GM18861 (cell line): ENCODE results near the gene RSPH1.

ENCODE experiments used
- ATAC-seq: cut with Tn5 transposase; IDR thresholded peaks from one replicate; pipeline ENCODE4 v1.9.1; 2021; ENCODE audit not compliant: unreplicated experiment

The RSPH1 gene

DNA sequence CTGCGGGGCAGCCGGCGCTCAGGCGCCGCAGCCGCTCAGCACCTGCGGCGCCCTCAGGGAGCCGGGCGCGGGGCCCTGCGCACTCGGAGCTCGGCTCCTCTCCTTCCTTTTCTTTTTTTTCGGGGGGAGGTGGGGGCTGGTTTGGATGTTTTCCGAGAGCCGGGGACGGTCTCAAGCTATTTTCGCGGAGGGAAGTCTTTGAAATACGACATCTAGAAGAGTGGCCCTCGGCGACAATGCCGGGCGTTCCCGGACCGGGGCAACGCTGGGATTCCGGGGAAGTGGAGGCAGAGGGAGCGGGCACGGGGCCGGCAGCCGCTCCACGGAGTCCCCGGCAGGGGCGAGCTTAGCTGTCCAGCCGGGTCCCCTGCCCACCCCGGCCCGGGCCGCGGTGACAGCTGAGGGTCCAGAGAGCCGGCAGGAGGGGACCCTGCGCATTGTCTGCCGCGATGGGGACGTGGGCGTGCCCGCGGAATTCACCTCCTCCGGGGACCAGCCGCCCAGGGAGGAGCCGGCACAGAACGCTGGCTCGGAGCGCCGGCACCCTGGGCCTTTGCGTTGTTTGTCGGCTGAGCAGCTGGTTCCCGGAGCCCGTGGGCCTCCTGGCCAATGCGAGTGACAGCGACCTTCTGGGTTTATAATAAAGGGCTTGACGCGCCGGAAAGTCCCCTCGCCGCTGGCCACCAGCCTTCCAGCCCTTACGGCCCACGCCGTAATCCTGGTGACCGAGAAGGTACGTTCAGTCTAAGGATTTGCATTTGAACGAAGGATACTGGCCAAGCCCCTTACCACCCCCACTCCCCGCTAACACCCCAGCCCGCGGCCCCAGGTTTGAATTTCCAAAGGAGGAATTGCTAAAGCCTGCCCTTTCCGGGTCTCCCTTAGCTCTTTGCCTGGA lies 18.2 kb upstream of the RSPH1 start:
- no peak for ATAC-seq

GRCh38 chr21:42513151-42513984 lies 17.3 kb upstream of the RSPH1 start, which contains the start of gene SLC37A1:
Gene SLC37A1 (plus strand): TSS chr21:42513852. CDS start chr21:42518455, 4,603 bp downstream.
- ATAC-seq = peak; percentile 40

DNA sequence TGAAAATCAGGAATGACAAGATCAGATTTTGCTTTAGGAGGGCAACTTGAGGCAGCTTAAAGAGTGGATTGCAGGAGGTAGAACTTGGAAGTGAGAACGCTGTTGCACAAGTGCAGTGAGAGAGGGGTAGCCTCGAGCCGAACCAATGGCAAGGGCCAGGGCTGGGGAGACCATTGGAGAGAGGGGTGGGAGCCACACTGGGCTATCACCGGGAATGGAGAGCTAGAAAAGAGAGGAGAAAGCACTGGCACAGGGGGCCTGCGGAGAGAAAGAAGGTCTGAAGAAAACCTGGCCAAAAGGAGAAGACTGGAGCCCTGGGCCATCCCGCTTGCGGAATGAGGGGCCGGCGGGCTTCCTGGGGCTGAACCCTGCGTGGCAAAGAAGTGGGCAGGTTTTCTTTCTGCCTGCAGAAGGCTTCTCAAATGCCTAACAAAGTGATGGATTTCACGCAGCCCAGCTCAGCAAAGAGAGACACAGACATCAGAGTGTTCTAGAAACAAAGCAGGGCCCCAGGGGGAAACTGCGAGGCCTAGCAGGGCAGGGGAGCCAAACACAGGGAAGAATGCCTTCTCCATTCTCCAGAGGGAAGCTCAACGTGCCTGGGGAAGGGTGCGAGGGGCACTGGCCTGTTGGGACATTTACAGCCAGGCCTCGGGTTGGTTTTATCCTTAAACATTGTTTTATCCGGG lies 16.5 kb upstream of the RSPH1 start:
- no peak for ATAC-seq

GRCh38 chr21:42509244-42509643 lies 13.2 kb upstream of the RSPH1 start:
- no peak for ATAC-seq

GRCh38 chr21:42508371-42508770 lies 12.3 kb upstream of the RSPH1 start:
- no peak for ATAC-seq

- no peak for ATAC-seq
Observed at GRCh38 chr21:42507418-42507817, 11.4 kb upstream of the RSPH1 start.

- peak; percentile 80 for ATAC-seq
Observed at GRCh38 chr21:42505090-42505726, 9.2 kb upstream of the RSPH1 start.

DNA sequence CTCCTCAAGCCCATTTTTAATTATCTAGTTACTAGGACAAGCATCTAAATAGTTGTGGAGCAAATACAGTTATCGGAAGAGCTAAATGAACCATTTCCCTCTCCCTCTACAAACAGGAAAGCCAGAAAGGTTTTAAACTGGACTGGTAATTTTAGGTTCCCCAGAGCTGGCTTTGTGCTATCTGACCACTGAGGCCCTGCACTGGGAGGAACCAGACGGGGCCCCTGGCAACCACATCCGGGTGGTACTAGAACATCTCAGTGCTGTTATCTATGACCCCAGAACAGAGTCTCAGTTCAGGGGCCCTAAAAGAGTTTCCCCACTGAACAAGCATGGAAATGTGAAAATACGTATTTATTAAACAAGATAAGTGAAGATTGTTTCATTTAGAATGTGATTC lies 7.7 kb upstream of the RSPH1 start:
- ATAC-seq = no peak

DNA sequence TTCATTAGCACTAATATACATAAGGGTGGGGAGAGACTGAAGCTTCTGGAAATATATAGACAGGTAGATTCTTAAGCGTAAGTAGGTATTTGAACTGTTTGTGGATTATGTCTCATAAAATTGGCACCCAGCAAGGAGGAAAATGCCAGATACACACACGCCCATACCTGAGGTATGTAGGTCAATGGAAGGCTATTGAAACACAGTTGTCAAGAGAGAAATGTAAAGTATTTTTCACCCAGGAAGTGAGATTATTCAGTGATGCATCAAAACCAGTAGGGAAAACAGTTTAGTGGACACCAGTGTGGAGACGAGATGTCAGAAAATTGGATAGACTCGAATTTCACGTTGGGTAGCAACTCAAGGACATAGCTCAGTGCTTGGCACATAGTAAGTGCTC lies 4.7 kb upstream of the RSPH1 start:
- ATAC-seq = no peak

DNA sequence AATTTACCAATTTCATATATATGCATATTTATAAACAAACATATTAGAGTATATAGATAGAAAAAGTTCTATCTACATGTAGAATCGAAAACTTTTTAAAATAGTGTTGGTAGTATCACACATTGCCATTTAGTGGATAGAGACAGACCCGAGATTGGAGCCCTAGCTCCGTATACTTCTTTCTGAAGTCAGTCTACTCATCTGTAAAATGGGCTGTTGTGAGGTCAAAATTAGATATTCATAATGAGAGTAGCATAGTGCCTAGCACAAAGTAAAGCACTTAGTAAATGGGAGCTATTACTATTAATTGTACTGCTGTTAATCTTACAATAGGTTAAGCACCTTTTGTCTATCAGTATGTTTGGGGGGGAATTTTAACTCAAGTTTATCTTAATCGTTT lies 4.2 kb upstream of the RSPH1 start:
- no peak for ATAC-seq

DNA sequence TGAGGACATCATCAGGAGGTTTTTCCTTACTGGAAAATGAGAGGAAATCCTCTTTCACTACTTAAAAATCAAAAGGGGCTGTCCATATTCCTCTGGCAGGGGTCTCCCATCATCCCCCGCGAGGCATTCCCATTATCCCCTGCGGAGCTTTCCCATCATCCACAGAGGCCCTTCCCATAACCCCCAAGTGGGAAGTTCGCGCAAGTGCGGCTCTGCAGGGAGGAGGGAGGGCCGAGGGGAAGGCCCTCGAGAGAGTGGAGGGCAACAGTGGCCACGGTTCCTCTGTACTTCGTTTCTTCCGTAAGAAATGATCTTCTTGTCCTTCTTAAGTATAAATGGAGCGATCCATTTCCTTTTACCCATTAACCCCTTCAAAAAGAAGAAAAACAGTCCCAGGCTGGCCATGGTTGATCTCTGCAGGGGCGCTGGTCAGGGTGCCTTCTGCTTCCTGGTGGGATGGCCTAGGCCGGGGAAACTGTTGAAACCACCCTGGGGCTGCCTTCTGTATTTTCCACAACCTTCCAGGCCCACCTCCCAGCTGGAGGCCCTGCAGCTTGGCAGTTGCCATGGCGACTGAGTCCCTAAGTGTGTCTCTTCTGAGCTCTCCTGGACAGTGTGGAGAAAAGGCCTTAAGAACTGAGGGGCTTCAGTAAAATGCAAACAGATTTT lies 3.6 kb upstream of the RSPH1 start:
- no peak for ATAC-seq

DNA sequence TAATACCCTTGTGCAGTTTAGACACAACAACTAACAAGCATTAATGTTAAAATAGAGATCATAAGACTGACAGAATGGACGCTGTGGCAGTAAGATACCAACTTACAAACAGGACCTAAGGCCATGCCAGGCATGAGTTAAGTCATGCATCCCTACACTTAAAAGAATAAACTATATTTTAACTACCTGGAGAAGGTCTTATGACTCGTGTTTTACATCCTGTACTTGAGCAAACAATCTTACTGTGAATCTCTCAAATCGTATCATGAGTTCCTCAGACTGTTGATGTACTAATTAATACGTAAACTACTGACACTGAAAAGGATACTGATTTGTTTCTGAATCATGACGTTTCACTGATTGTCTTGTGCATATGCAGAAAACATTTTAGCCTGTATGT lies 2.0 kb upstream of the RSPH1 start:
- no peak for ATAC-seq

- ATAC-seq = no peak
Observed at GRCh38 chr21:42496839-42497202, 797 bp upstream of the RSPH1 start.

DNA sequence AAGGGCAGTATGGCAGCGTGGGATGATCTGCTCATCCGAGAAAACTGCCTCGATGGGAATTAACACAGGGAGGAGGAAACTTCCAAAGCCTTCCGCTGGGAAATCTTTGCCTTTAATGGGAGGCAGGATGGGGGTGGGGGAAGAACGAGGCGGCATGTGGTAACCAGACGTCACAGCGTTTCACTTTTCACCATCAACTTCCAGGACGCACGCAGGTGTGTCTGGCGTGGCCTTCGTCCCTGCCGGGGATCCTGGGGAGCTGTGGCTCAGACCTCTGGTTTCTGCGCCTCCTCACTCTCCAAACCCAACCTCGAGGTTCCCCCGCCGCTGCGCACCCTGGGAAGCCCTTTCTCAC lies 282 bp downstream of the RSPH1 start:
- ATAC-seq = no peak

GRCh38 chr21:42495027-42495426 lies 997 bp downstream of the RSPH1 start:
- no peak for ATAC-seq

DNA sequence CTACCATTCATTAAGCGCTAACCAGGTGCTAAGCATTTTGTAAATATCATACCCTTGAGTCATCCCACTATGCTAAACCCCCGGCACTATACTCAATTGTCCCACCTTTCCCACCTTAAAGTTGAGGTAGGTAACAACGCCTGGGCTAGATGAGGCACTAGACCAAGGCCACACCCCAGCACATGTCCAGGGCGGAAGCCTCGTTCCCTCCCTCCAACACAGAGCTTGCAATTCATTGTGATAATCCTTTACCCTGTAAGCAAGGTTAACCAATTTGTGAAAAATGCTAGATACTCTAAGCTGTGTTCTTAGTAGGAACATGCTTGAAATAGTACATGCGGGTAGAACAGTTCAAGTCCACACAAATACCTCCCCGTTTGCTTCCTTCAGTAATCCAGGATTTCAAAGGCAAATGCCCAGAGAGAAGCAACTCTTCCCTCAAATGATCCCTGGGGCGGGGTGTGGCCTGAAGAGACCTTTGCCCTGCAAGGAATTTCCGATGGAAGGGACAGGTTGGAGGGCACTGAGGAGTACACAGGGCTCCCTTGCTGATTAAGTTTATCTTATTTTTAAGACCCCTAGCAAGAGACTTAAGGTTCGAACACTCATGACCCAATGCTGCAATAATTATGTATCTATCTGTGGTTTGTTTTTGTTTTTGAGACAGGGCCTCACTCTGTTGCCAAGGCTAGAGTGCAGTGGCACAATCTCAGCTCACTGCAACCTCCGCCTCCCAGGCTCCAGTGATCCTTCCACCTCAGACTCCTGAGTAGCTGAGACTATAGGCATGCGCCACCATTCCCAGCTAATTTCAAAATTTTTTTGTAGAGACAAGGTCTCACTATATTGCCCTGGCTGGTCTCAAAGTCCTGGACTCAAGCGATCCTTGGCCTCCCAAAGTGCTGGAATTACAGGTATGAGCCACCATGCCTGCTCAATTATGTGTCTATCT lies 2.6 kb downstream of the RSPH1 start:
- ATAC-seq = no peak

DNA sequence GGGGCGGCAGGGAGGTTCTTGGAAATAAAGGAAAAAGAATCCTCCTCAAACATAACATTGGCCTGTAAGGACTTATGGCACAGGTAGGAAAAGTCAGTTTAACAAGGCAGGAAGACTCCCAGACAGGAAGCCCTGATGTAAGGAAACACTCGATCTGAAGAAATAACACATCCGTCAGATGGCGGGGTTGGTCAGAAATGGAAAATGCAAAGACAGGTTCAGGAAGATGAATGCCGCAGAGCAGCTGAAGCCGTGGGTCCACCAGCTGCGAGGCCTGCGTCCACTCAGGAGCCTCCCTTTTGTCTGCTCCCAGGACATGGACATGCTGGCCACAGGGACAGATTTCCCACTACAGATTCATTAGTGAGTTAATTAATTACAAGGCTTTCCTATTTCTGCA lies 3.8 kb downstream of the RSPH1 start:
- ATAC-seq = no peak

DNA sequence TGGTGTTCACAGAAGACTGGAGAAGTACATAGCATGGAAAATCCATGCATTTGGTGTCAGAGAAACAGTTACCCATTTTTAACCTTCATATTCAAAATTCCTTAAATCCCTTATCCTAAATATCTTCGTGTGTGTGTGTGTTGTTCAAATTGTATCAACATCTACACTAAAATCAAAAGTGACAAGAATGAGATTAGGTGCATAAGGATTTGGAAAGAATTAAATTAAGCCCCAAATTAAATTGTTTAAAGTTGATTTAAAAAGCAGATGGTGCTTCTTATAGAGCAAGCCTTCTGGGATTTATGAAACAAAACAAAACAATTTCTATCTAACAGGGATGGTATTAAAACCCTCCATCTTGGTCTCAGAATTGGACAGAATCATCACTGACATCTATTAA lies 4.7 kb downstream of the RSPH1 start:
- no peak for ATAC-seq

DNA sequence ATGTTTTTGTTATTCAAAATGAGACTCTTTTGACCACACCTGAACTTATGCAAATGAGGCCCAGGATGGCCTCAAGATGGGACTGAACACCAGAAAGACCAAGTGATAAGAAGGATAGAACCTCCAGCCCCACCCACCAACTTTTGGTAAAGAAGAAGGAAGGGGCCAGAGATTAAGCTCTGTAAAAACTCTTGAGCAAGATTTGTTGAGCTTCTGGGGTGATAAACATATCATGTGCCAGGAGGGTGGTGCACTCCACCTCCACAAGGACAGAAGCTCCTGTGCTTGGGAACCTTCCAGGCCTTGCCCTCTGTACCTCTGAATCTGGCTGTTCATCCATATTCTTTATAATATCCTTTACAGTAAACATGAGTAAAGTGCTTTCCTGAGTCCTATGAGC lies 5.3 kb downstream of the RSPH1 start:
- ATAC-seq = no peak
